GM21423 (cell line): ENCODE data around the gene GOLGA6B.
"Not testable (repeated sequence)": the region's sequence is repeated elsewhere in the genome, so short reads cannot be mapped to it uniquely, and the experiment has no call there.

Experiments used
- ATAC-seq: cut with Tn5 transposase; IDR thresholded peaks from one replicate; pipeline ENCODE4 v1.9.1; 2021; ENCODE audit warnings: mild to moderate bottlenecking, moderate library complexity; ENCODE audit not compliant: unreplicated experiment

GOLGA6B gene

GRCh38 chr15:72654397-72654796 is at the start of gene GOLGA6B:
TSS of gene GOLGA6B (plus strand) at chr15:72654697. CDS start at chr15:72654738, 41 bp downstream.
- ATAC-seq: not testable (repeated sequence)

- ATAC-seq: no peak
Measured at GRCh38 chr15:72604794-72605193, 49.7 kb upstream of the GOLGA6B start.

GRCh38 chr15:72608084-72608483 is 46.4 kb upstream of the GOLGA6B start:
- not testable (repeated sequence) for ATAC-seq

GRCh38 chr15:72609862-72610261 is 44.6 kb upstream of the GOLGA6B start:
- no peak for ATAC-seq

GRCh38 chr15:72612324-72612723 is 42.2 kb upstream of the GOLGA6B start:
- ATAC-seq: not testable (repeated sequence)

GRCh38 chr15:72614810-72615532 is 39.5 kb upstream of the GOLGA6B start:
- no peak for ATAC-seq

GRCh38 chr15:72615533-72616233 is 38.8 kb upstream of the GOLGA6B start:
- not testable (repeated sequence) for ATAC-seq

GRCh38 chr15:72616491-72617210 is 37.8 kb upstream of the GOLGA6B start:
- ATAC-seq: no peak

GRCh38 chr15:72623854-72624253 is 30.6 kb upstream of the GOLGA6B start:
- not testable (repeated sequence) for ATAC-seq

GRCh38 chr15:72626153-72626552 is 28.3 kb upstream of the GOLGA6B start:
- not testable (repeated sequence) for ATAC-seq

- ATAC-seq: not testable (repeated sequence)
Measured at GRCh38 chr15:72628249-72629067, 26.0 kb upstream of the GOLGA6B start.

GRCh38 chr15:72629068-72629570 is 25.4 kb upstream of the GOLGA6B start:
- ATAC-seq: not testable (repeated sequence)

- peak; percentile 56 for ATAC-seq
Measured at GRCh38 chr15:72636519-72637282, 17.8 kb upstream of the GOLGA6B start.

- ATAC-seq: not testable (repeated sequence)
Measured at GRCh38 chr15:72639759-72640483, 14.6 kb upstream of the GOLGA6B start.

- ATAC-seq: not testable (repeated sequence)
Measured at GRCh38 chr15:72642271-72642670, 12.2 kb upstream of the GOLGA6B start.

GRCh38 chr15:72648631-72649253 is 5.8 kb upstream of the GOLGA6B start:
- not testable (repeated sequence) for ATAC-seq

- not testable (repeated sequence) for ATAC-seq
Measured at GRCh38 chr15:72656014-72656413, 1.5 kb downstream of the GOLGA6B start.

- ATAC-seq: not testable (repeated sequence)
Measured at GRCh38 chr15:72661081-72661480, 6.6 kb downstream of the GOLGA6B start.
